Measurements from ENCODE around the gene VSIG8. TPM values are rescaled to one million over a fixed set of nuclear protein-coding genes. Genes with fewer than 3 reads are reported as not detected.

Gene VSIG8
- total RNA-seq = not detected in 2 replicates

GRCh38 chr1:159862557-159862956, at the start of gene VSIG8:
VSIG8 (minus strand) TSS chr1:159862657; CDS start chr1:159862521, 136 bp downstream.

GRCh38 chr1:159900086-159900680, 37.7 kb upstream of the VSIG8 start, which contains the start of gene CFAP45:
CFAP45 (minus strand) TSS chr1:159900165; CDS start chr1:159900098, 67 bp downstream.

GRCh38 chr1:159826441-159827101, 35.9 kb downstream of the VSIG8 start, which contains the start of gene SLAMF8:
SLAMF8 (plus strand) TSS chr1:159826873; CDS start chr1:159826899, 26 bp downstream.

Small RNA genes within 50 kb of the gene (small RNA-seq; reads per million reads assigned to genes)
- gene MIR4259 (not detected), gene RF00570 (not detected)

Other genes starting within 250 kb of the VSIG8 start
- not detected in 2 replicates for gene CRP, start 148.1 kb downstream of the VSIG8 start, total RNA-seq
- 15.2 and 33.1 TPM in 2 replicates for gene DUSP23, start 81.7 kb downstream of the VSIG8 start, total RNA-seq
- gene FCRL6, start 60.3 kb downstream of the VSIG8 start, total RNA-seq = not detected in 2 replicates
- gene SLAMF8, start 35.8 kb downstream of the VSIG8 start, total RNA-seq = under 0.01 TPM in 1 of 2 replicates, not detected in the other
- 0.37 and 0.39 TPM in 2 replicates for gene CFAP45, start 37.5 kb upstream of the VSIG8 start, total RNA-seq
- gene TAGLN2, start 62.9 kb upstream of the VSIG8 start, total RNA-seq = 182 and 238 TPM in 2 replicates
- not detected in 2 replicates for gene IGSF9, start 83.0 kb upstream of the VSIG8 start, total RNA-seq
- gene SLAMF9, start 91.6 kb upstream of the VSIG8 start, total RNA-seq = not detected in 2 replicates
- gene PIGM, start 169.3 kb upstream of the VSIG8 start, total RNA-seq = 5.1 and 6.6 TPM in 2 replicates
- gene KCNJ10, start 207.5 kb upstream of the VSIG8 start, total RNA-seq = not detected in 2 replicates
- gene KCNJ9, start 218.9 kb upstream of the VSIG8 start, total RNA-seq = under 0.01 TPM in 1 of 2 replicates, not detected in the other
- 11.5 and 14.3 TPM in 2 replicates for gene IGSF8, start 236.0 kb upstream of the VSIG8 start, total RNA-seq